ENCODE measurements around the gene PTPN1. TPM values are rescaled to one million over a fixed set of nuclear protein-coding genes. Genes with fewer than 3 reads are reported as not detected.

PTPN1 gene
- total RNA-seq, 1 experiment from 2014 or later: 65.2 TPM

DNA sequence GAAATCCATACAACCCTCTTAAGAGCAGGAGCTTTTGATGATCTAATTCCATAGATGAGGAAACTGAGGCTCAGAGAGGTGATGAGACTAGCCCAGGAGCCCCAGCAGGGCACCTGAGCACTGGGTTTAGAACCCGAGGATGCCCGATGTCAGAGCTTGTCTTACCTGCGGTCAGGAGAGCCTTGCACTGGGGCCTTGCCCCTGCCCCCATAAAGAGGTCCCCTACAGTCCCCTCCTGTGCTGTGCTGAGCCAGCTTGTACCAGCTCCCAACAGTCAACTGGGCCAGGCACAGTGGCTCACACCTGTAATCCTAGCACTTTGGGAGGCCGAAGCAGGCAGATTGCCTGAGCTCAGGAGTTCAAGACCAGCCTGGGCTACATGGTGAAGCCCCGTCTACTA lies 122.5 kb downstream of the PTPN1 start:
- no peaks in the 10 kb centered on the region for H3K36me3 Mint-ChIP-seq (ENCODE audit: insufficient read depth, unreplicated experiment)
- no peaks in the 10 kb centered on the region for H3K27me3 ChIP-seq (replicated peaks; ENCODE audit: control insufficient read depth, insufficient read depth, low read length)
- ChIA-PET POLR2A (no interaction called here), CTCF (interaction anchor here (0.6 to 2.0 kb wide), 3 partner anchors 9 to 452 kb away, joined by 4 to 10 read pairs (median 4); partner anchors contain the start of gene BCAS4)
- H3K36me3 ChIP-seq (ENCODE audit: control insufficient read depth, insufficient read depth, low read length): no peaks in the 10 kb centered on the region
- H3K27me3 Mint-ChIP-seq (ENCODE audit: insufficient read depth, unreplicated experiment): no peaks in the 10 kb centered on the region
- BruUV-seq (replicated peaks): no TSS peak
- H3K9me3 ChIP-seq: no peaks in the 10 kb centered on the region
- no peak overlapping the region for H3K4me3 ChIP-seq (ENCODE audit: low read depth, low read length)
- H3K27ac Mint-ChIP-seq (ENCODE audit: unreplicated experiment): no peak overlapping the region
- H3K4me1 ChIP-seq: peaks cover 46% of the 10 kb centered on the region
- TF ChIP-seq CTCF (IDR thresholded peaks at IDR 0.05; ENCODE audit: insufficient read depth in 1 of 2, low read depth in 1 of 2, low read length in 1 of 2, severe bottlenecking in 1 of 2, unreplicated experiment in 1 of 2): no peak
- H3K9me3 Mint-ChIP-seq (ENCODE audit: unreplicated experiment): no peaks in the 10 kb centered on the region
- no peak for DNase-seq
- no peak overlapping the region for H3K4me3 Mint-ChIP-seq (ENCODE audit: unreplicated experiment)
- intact Hi-C loops (cut with micrococcal nuclease; ENCODE audit: unreplicated experiment): no loop called here
- peaks cover 29% of the 10 kb centered on the region for H3K4me1 Mint-ChIP-seq (ENCODE audit: low read depth, unreplicated experiment)

- no peak overlapping the region for H3K4me3 ChIP-seq (ENCODE audit: low read depth, low read length)
- ChIA-PET POLR2A (interaction anchor here (0.6 kb wide), 1 partner anchor 9 kb away, joined by 3 read pairs; no protein-coding TSS in a partner anchor), CTCF (interaction anchor here (0.5 to 2.0 kb wide), 4 partner anchors 112 to 161 kb away, joined by 3 to 4 read pairs (median 4); partner anchors contain the start of gene BCAS4)
- Mint-ChIP-seq H3K27me3 (ENCODE audit: insufficient read depth, unreplicated experiment) (no peaks in the 10 kb centered on the region), H3K27ac (ENCODE audit: unreplicated experiment) (no peak overlapping the region), H3K36me3 (ENCODE audit: insufficient read depth, unreplicated experiment) (no peaks in the 10 kb centered on the region), H3K4me1 (ENCODE audit: low read depth, unreplicated experiment) (peaks cover 24% of the 10 kb centered on the region), H3K9me3 (ENCODE audit: unreplicated experiment) (no peaks in the 10 kb centered on the region), H3K4me3 (ENCODE audit: unreplicated experiment) (no peak overlapping the region)
- no TSS peak for BruUV-seq (replicated peaks)
- H3K27me3 ChIP-seq (replicated peaks; ENCODE audit: control insufficient read depth, insufficient read depth, low read length): no peaks in the 10 kb centered on the region
- no peak for DNase-seq
- no peaks in the 10 kb centered on the region for H3K36me3 ChIP-seq (ENCODE audit: control insufficient read depth, insufficient read depth, low read length)
- H3K4me1 ChIP-seq: peaks cover 40% of the 10 kb centered on the region
- intact Hi-C loops (cut with micrococcal nuclease; ENCODE audit: unreplicated experiment): no loop called here
- no peaks in the 10 kb centered on the region for H3K9me3 ChIP-seq
- TF ChIP-seq CTCF (IDR thresholded peaks at IDR 0.05; ENCODE audit: insufficient read depth in 1 of 2, low read depth in 1 of 2, low read length in 1 of 2, severe bottlenecking in 1 of 2, unreplicated experiment in 1 of 2): no peak
These were observed 123.2 kb downstream of the PTPN1 start for GRCh38 chr20:50633361-50633760.

- H3K27me3 ChIP-seq (replicated peaks; ENCODE audit: control insufficient read depth, insufficient read depth, low read length): no peaks in the 10 kb centered on the region
These were observed 124.0 kb downstream of the PTPN1 start for GRCh38 chr20:50634191-50634590.

More at GRCh38 chr20:50634191-50634590, 124.0 kb downstream of the PTPN1 start:
- no peaks in the 10 kb centered on the region for H3K36me3 Mint-ChIP-seq (ENCODE audit: insufficient read depth, unreplicated experiment)
- H3K27ac Mint-ChIP-seq (ENCODE audit: unreplicated experiment): peak overlapping the region; percentile 2
- Histone ChIP-seq H3K9me3 (no peaks in the 10 kb centered on the region), H3K4me3 (ENCODE audit: low read depth, low read length) (no peak overlapping the region), H3K4me1 (peaks cover 32% of the 10 kb centered on the region), H3K36me3 (ENCODE audit: control insufficient read depth, insufficient read depth, low read length) (no peaks in the 10 kb centered on the region)
- H3K4me3 Mint-ChIP-seq (ENCODE audit: unreplicated experiment): no peak overlapping the region
- intact Hi-C loops (cut with micrococcal nuclease; ENCODE audit: unreplicated experiment): loop anchor here (2.0 kb wide), 1 partner anchor 29 kb away; no protein-coding TSS in a partner anchor
- no peaks in the 10 kb centered on the region for H3K9me3 Mint-ChIP-seq (ENCODE audit: unreplicated experiment)
- H3K27me3 Mint-ChIP-seq (ENCODE audit: insufficient read depth, unreplicated experiment): no peaks in the 10 kb centered on the region
- TF ChIP-seq CTCF (IDR thresholded peaks at IDR 0.05; ENCODE audit: insufficient read depth in 1 of 2, low read depth in 1 of 2, low read length in 1 of 2, severe bottlenecking in 1 of 2, unreplicated experiment in 1 of 2): no peak
- no peak for DNase-seq
- ChIA-PET POLR2A (interaction anchor here (0.6 kb wide), 1 partner anchor 10 kb away, joined by 3 read pairs; no protein-coding TSS in a partner anchor), CTCF (interaction anchor here (0.6 to 3.4 kb wide), 7 partner anchors 8 to 160 kb away, joined by 3 to 32 read pairs (median 7); partner anchors contain the start of gene BCAS4)
- no TSS peak for BruUV-seq (replicated peaks)
- peaks cover 17% of the 10 kb centered on the region for H3K4me1 Mint-ChIP-seq (ENCODE audit: low read depth, unreplicated experiment)

Small RNAs within 50 kb of the gene (microRNA-seq; reads per million reads assigned to microRNA genes)
- gene MIR1302-5 (not detected), gene MIR645 (not detected)

Other genes with a start within 250 kb of the PTPN1 start
- 0.18 and 0.67 TPM in 2 replicates for gene RIPOR3, start 181.2 kb downstream of the PTPN1 start, total RNA-seq (2022)
- 153 and 156 TPM in 2 replicates for gene PARD6B, start 221.2 kb downstream of the PTPN1 start, total RNA-seq (2022)

Measured in Caco-2 (cell line).